ENCODE results near the gene GJB3.

GJB3 gene

DNA sequence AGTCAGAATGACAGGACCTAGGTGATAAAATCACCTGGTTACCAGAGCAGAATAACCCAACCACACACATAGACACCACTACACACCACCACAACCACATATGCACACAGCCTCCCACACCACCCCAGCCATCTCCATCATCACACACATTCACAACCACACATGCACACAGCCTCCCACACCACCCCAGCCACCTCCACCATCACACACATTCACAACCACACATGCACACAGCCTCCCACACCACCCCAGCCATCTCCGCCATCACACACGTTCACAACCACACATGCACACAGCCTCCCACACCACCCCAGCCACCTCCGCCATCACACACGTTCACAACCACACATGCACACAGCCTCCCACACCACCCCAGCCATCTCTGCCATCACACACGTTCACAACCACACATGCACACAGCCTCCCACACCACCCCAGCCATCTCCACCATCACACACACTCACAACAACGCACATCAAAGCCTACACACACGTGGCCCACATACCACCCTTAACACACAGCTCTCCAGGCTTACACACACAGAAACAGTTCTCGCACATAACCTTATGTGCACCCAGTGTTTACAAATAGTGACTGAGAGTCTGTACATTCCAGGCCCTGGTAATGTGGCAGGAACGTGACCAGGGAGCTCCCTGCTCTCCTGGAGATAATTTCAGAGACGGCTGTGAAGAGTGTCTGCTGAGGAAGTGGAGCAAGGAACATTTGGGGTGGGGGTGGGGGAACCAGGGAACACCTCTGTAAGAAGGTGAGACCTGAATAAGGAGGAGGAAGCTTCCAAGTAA, 3.3 kb upstream of the GJB3 start:
- DNase-seq (ENCODE audit: extremely low spot score), result no peak
- POLR2A ChIA-PET, result interaction anchor here (0.6 kb wide), 1 partner anchor 1638 kb away, joined by 4 read pairs; no protein-coding TSS in a partner anchor
- CTCF ChIA-PET, result interaction anchor here (2.0 kb wide), 1 partner anchor 9 kb away, joined by 8 read pairs; no protein-coding TSS in a partner anchor
- TF ChIP-seq, protein P1, sequence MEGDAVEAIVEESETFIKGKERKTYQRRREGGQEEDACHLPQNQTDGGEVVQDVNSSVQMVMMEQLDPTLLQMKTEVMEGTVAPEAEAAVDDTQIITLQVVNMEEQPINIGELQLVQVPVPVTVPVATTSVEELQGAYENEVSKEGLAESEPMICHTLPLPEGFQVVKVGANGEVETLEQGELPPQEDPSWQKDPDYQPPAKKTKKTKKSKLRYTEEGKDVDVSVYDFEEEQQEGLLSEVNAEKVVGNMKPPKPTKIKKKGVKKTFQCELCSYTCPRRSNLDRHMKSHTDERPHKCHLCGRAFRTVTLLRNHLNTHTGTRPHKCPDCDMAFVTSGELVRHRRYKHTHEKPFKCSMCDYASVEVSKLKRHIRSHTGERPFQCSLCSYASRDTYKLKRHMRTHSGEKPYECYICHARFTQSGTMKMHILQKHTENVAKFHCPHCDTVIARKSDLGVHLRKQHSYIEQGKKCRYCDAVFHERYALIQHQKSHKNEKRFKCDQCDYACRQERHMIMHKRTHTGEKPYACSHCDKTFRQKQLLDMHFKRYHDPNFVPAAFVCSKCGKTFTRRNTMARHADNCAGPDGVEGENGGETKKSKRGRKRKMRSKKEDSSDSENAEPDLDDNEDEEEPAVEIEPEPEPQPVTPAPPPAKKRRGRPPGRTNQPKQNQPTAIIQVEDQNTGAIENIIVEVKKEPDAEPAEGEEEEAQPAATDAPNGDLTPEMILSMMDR (IDR thresholded peaks at IDR 0.05; ENCODE audit: control extremely low read depth, extremely low read depth, low read depth, missing control alignments), result no peak

DNA sequence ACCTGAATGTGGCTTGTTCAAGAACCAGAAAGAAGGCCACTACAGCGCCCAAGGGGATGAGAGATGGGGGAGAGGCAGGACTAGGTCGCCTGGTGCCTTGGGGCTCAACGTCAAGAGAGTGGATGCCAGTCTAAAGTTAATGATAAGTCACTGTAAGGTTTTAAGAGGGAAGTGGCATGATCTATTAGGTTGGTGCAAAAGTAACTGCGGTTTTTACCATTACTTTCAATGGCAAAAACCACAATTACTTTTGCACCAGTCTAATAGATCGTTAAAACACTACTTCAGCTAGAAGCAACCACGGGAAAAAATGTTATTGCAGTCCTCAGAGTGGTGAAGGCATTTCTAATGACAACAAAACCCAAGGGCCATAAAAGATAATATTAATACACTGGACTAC, 2.6 kb upstream of the GJB3 start:
- TF ChIP-seq, protein P1 (IDR thresholded peaks at IDR 0.05; ENCODE audit: control extremely low read depth, extremely low read depth, low read depth, missing control alignments), result no peak
- POLR2A ChIA-PET, result interaction anchor here (0.6 kb wide), 1 partner anchor 404 kb away, joined by 3 read pairs; no protein-coding TSS in a partner anchor
- CTCF ChIA-PET, result no interaction called here
- DNase-seq (ENCODE audit: extremely low spot score), result no peak

DNA sequence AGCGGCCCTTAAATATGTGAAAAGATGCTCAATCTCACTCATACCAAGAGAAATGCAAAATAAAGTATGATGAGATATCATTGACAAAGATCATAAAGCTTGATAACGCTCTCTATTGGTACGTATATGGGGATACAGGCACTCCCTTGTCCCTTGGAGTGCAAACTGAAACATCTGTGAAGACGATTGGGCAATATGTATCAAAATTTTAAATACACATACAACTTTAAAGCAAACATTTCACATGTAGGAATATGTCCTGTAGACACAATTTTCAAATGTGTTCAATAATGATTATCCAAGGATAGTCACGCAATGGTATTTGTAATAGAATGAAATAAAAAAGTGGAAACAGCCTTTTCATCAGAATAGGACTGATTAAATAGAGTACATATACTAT, 2.0 kb upstream of the GJB3 start:
- TF ChIP-seq, protein P1 (IDR thresholded peaks at IDR 0.05; ENCODE audit: control extremely low read depth, extremely low read depth, low read depth, missing control alignments), result no peak
- DNase-seq (ENCODE audit: extremely low spot score), result no peak
- ChIA-PET POLR2A (interaction anchor here (0.6 kb wide), 1 partner anchor 404 kb away, joined by 3 read pairs; no protein-coding TSS in a partner anchor), CTCF (no interaction called here)

DNA sequence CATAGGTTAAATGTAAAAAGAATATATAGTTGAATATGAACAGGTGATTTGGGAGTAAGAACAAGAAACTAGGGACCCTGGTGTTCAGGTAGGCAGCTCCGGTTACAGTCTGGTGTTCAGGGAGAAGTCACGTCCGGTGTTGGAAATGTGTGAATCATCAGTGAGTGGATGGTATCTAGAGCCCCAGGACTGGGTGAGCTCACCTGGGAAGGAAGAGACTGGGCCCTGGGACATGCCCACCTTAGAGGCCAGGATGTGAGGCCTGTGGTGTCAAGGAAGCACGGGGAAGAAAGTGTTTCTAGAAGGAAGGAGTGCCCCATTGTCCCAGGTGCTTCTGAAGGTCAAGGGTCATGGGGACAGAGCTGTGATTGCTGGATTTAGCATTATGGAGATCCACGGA, 1.5 kb upstream of the GJB3 start:
- ChIA-PET CTCF (no interaction called here), POLR2A (no interaction called here)
- no peak for DNase-seq (ENCODE audit: extremely low spot score)
- TF ChIP-seq, protein P1 (IDR thresholded peaks at IDR 0.05; ENCODE audit: control extremely low read depth, extremely low read depth, low read depth, missing control alignments), result no peak

DNA sequence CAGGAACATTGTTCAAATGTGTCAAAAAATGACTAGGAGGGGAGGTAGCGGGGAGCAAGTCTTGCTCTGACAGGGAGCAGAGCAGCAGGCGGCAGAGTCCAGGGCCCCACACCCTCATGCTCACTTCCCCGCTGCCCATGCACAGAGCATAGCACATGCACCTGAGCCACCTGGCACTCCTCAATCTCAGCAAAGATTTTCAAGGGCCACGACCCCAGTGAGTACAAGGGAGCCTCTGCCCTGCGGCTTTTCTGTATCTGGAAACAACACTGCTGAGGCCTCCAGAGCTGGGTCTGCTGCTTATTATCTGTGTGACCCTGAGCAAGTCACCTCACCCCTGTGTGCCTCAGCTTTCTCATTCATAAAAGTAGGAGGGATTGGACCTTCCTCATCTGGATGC, 1.1 kb upstream of the GJB3 start:
- CTCF ChIA-PET, result no interaction called here
- POLR2A ChIA-PET, result no interaction called here
- TF ChIP-seq, protein P1 (IDR thresholded peaks at IDR 0.05; ENCODE audit: control extremely low read depth, extremely low read depth, low read depth, missing control alignments), result no peak
- DNase-seq (ENCODE audit: extremely low spot score), result no peak

DNA sequence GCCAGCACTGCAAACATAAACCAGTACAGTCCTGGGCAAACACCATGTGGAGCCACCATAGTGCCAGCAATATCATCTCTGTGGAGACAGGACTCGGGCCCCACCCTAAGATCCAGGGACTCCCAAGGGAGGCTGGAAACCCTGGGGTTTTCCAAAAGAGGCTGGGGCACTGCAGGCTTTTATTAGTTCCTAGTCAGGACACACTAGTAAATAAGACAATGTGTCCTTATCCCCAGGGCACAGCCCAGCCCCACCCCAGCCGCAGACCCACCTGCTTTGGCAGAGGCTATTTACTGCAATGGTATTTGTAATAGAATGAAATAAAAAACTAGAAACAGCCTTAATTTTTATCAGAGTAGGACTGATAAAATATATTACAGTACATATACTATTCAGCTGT, 486 bp upstream of the GJB3 start:
- TF ChIP-seq, protein P1 (IDR thresholded peaks at IDR 0.05; ENCODE audit: control extremely low read depth, extremely low read depth, low read depth, missing control alignments), result no peak
- ChIA-PET POLR2A (no interaction called here), CTCF (no interaction called here)
- no peak for DNase-seq (ENCODE audit: extremely low spot score)

All from GM10248 (cell line).